ENCODE results near the gene PHF12. TPM values are rescaled to one million over a fixed set of nuclear protein-coding genes. Genes with fewer than 3 reads are reported as not detected.

PHF12 gene
- total RNA-seq (2021; fragmentation: NEBNext Ultra II Directional; extraction: Animal tissue kit (Norgen Biotek cat#: 25700)) = 10 to 100 TPM; 26.4 to 33.6 (median 29.8) TPM
- long read RNA-seq, partial matches to known transcripts = 3 of 4 reads
- long read RNA-seq, other reads (novel, unspliced or antisense) = 1 of 4 reads

DNA sequence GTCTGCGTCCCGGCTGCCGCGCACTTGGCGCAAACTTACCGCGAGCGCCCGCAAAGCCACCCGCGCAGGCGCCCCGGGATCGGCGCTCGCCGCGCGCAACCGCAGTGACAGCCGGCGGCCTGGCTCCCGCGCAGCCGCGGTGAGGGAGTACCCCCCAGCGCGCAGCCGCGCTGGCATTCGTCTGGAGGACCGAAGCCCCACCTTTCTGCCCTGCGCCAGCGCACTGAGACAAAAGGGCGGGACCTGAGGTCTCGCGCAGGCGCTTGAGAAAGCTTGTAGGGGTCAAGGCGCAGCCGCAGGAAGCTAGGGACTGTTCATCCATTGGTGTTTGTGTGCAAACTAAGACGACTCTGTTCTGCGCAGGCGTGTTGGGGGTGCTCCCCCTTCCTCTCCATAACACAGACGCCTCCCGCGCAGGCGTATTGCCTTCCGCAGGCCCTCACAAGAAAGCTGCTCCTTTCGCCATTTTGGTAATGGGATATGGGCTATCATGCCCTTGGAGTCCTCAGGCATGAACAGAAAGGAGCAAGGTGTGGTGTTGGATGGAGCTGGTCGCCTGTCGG is at the start of gene PHF12:
Gene PHF12, minus strand, starts transcription at position 91 of the 563 bp plus-strand sequence. CDS start 558 bp downstream, outside the sequence.
- TF ChIP-seq, protein P1, sequence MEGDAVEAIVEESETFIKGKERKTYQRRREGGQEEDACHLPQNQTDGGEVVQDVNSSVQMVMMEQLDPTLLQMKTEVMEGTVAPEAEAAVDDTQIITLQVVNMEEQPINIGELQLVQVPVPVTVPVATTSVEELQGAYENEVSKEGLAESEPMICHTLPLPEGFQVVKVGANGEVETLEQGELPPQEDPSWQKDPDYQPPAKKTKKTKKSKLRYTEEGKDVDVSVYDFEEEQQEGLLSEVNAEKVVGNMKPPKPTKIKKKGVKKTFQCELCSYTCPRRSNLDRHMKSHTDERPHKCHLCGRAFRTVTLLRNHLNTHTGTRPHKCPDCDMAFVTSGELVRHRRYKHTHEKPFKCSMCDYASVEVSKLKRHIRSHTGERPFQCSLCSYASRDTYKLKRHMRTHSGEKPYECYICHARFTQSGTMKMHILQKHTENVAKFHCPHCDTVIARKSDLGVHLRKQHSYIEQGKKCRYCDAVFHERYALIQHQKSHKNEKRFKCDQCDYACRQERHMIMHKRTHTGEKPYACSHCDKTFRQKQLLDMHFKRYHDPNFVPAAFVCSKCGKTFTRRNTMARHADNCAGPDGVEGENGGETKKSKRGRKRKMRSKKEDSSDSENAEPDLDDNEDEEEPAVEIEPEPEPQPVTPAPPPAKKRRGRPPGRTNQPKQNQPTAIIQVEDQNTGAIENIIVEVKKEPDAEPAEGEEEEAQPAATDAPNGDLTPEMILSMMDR (IDR thresholded peaks at IDR 0.05) = no peak
- Mint-ChIP-seq H3K27me3 (ENCODE audit: insufficient read depth) (no peaks in the 10 kb centered on the region), H3K4me1 (ENCODE audit: low read depth) (peaks cover 21% of the 10 kb centered on the region), H3K9me3 (no peaks in the 10 kb centered on the region), H3K36me3 (ENCODE audit: low read depth) (peaks cover 18% of the 10 kb centered on the region), H3K27ac (peak within 1 kb of the TSS; percentile 96), H3K4me3 (peak within 1 kb of the TSS; percentile 99)
- peak; percentile 100 for DNase-seq

DNA sequence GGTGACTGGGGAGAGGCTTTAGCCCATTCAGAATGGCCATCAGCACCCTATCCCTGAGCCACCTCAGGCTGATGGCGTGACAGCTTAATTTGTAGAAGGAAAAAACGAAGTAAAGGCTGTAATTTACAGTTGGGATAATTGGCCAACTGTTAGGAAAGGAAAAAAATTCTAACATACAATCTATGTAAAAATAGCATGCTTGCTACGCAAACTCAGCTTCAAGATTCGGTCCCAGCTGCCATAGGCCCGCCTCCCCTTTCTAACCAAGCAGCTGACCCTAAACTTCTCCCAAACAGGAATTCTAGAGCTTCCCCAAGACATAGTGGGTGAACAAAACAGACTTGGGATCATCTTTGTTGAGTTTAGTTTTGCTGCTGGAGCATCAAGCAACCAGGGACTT is 49.7 kb upstream of the PHF12 start:
- DNase-seq = no peak
- TF ChIP-seq, protein P1 (IDR thresholded peaks at IDR 0.05) = no peak
- H3K27ac Mint-ChIP-seq = no peak overlapping the region
- peaks cover 39% of the 10 kb centered on the region for H3K27me3 Mint-ChIP-seq (ENCODE audit: insufficient read depth)
- no peak overlapping the region for H3K4me3 Mint-ChIP-seq
- no peaks in the 10 kb centered on the region for H3K9me3 Mint-ChIP-seq
- no peaks in the 10 kb centered on the region for H3K36me3 Mint-ChIP-seq (ENCODE audit: low read depth)
- no peaks in the 10 kb centered on the region for H3K4me1 Mint-ChIP-seq (ENCODE audit: low read depth)

DNA sequence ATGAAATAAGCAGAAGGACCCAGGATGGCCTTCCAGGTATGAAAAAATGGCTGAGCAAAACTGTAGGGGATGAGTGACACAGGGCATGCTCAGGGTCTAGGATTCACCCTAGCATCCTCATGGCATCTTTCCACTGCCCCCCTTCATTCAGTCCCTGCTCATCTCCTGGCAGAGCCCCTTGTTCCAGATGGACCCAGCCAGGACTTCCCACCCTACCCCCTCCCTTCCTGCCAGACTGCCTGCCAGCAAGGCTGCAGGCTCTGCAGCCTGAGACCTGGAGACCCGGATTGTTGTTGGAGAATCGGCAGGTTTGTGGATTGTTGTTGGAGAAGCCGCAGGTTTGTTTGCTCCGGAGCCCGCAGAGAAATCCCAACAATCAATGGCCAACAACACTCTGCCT is 47.9 kb upstream of the PHF12 start:
- TF ChIP-seq, protein P1 (IDR thresholded peaks at IDR 0.05) = no peak
- no peak for DNase-seq
- H3K27me3 Mint-ChIP-seq (ENCODE audit: insufficient read depth) = peaks cover 37% of the 10 kb centered on the region
- no peak overlapping the region for H3K27ac Mint-ChIP-seq
- H3K4me1 Mint-ChIP-seq (ENCODE audit: low read depth) = no peaks in the 10 kb centered on the region
- no peak overlapping the region for H3K4me3 Mint-ChIP-seq
- no peaks in the 10 kb centered on the region for H3K9me3 Mint-ChIP-seq
- H3K36me3 Mint-ChIP-seq (ENCODE audit: low read depth) = no peaks in the 10 kb centered on the region

DNA sequence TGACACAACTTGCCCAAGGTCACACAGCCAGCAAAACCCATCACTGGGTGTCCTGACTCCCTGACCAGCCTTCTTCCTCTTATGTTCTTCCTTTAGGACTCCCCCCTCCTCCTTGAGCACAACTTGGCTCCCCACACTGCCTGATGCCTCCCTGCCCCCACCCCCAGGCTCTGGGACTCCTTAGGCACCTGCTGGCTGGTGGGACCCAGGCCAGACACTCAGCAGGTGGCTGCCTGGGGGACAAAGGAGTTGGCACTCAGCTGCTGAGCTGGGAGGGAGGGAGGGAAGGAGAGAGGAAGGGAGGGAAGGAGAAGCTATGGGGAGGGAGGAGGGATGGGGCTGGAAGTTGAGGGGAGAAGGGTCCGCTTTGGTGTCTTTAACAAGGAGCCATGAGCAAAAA is 46.5 kb upstream of the PHF12 start:
- Mint-ChIP-seq H3K27me3 (ENCODE audit: insufficient read depth) (peaks cover 29% of the 10 kb centered on the region), H3K4me1 (ENCODE audit: low read depth) (no peaks in the 10 kb centered on the region), H3K36me3 (ENCODE audit: low read depth) (no peaks in the 10 kb centered on the region), H3K27ac (no peak overlapping the region), H3K4me3 (no peak overlapping the region), H3K9me3 (no peaks in the 10 kb centered on the region)
- TF ChIP-seq, protein P1 (IDR thresholded peaks at IDR 0.05) = no peak
- DNase-seq = no peak

DNA sequence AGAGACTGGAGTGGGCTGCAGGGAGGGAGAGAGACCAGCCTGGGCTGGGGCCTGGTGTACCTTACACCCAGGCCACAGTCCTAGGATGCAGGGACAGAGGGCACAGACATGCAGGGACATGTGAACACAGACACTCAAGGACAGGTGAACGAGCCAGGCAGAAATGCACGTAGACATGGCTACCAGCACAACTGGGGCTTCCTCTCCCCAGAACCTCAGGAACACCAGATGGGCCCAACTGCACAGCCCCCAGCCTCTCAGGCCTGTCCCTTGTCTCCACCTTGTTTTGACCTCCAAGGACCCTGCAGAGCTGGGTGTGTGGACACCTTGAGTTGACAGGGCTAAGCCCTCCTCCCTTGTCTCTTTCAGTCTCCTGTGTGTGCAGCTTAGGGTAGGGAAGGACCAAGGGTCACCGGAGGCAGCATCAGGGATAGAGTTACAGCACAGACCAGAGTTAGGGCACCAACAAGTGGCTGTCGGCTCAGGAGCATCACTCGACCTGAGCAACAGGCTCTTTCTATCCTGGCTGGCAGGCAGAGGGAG is 45.3 kb upstream of the PHF12 start:
- H3K4me3 Mint-ChIP-seq = no peak overlapping the region
- TF ChIP-seq, protein P1 (IDR thresholded peaks at IDR 0.05) = no peak
- H3K27ac Mint-ChIP-seq = no peak overlapping the region
- no peaks in the 10 kb centered on the region for H3K9me3 Mint-ChIP-seq
- no peaks in the 10 kb centered on the region for H3K4me1 Mint-ChIP-seq (ENCODE audit: low read depth)
- H3K27me3 Mint-ChIP-seq (ENCODE audit: insufficient read depth) = peaks cover 26% of the 10 kb centered on the region
- no peak for DNase-seq
- H3K36me3 Mint-ChIP-seq (ENCODE audit: low read depth) = no peaks in the 10 kb centered on the region
